HUES64 (cell line): ENCODE measurements around the gene MTHFD2. TPM values are rescaled to one million over a fixed set of nuclear protein-coding genes. Genes with fewer than 3 reads are reported as not detected.

ENCODE experiments used
- H3K27ac ChIP-seq: 2 replicates; pipeline ENCODE4 v1.7.0; 2013; ENCODE audit warnings: low read depth, low read length, inconsistent platforms
- H3K27me3 ChIP-seq: 2 replicates; pipeline ENCODE4 v1.6.1; 2013; ENCODE audit warnings: mild to moderate bottlenecking, low read length; ENCODE audit not compliant: insufficient read depth
- H3K36me3 ChIP-seq: 2 replicates; pipeline ENCODE4 v1.6.1; 2013; ENCODE audit warnings: mild to moderate bottlenecking, low read length; ENCODE audit not compliant: insufficient read depth
- H3K4me1 ChIP-seq: 2 replicates; pipeline ENCODE4 v1.6.1; 2013; ENCODE audit warnings: mild to moderate bottlenecking, low read length, moderate library complexity; ENCODE audit not compliant: insufficient read depth
- H3K4me3 ChIP-seq: 2 replicates; pipeline ENCODE4 v1.5.1; 2013; ENCODE audit warnings: mild to moderate bottlenecking, low read length, moderate library complexity
- H3K9ac ChIP-seq: 2 replicates; pipeline ENCODE4 v1.6.1; 2013; ENCODE audit warnings: mild to moderate bottlenecking, low read depth, low read length
- H3K9me3 ChIP-seq: 2 replicates; pipeline ENCODE4 v1.6.1; 2013; ENCODE audit warnings: low read depth, low read length; ENCODE audit not compliant: insufficient read depth
- WGBS: fragments of 150-250, 120-280 bp; methylation state at CpG from one replicate; pipeline ENCODE4 v1.1.7; 2013; ENCODE audit warnings: missing lambda C conversion rate; 5-methylcytosine and 5-hydroxymethylcytosine counted together
- polyA plus RNA-seq, 2 experiments: library from polyadenylated mRNA; stranded (reverse); fragments of 50-300 nt; gene quantifications; one replicate each; pipeline ENCODE4 v1.2.3, GENCODE V29; 2013

The MTHFD2 gene
- polyA plus RNA-seq (2013, experiment 1 of 2), result 120 TPM
- polyA plus RNA-seq (2013, experiment 2 of 2), result 127 TPM

- H3K4me3 ChIP-seq, result peak within 1 kb of the TSS; percentile 75
- under 1% methylated on average over 96 of the region's 96 CpGs for WGBS
- H3K27ac ChIP-seq, result peak within 1 kb of the TSS; percentile 99
- peak within 1 kb of the TSS; percentile 99 for H3K9ac ChIP-seq
- H3K27me3 ChIP-seq, result peaks cover 3% of the 10 kb centered on the region; the same call in 1 of the 2 replicates
- H3K9me3 ChIP-seq, result no peaks in the 10 kb centered on the region
- H3K4me1 ChIP-seq, result peaks cover 11% of the 10 kb centered on the region
- H3K36me3 ChIP-seq, result peaks cover 29% of the 10 kb centered on the region
These were observed at the start of gene MTHFD2 for GRCh38 chr2:74198461-74199274. MTHFD2 (plus strand) TSS chr2:74198615; CDS start chr2:74198642, 27 bp downstream.

- H3K36me3 ChIP-seq, result peaks cover 31% of the 10 kb centered on the region
- no peaks in the 10 kb centered on the region for H3K9me3 ChIP-seq
- no peak overlapping the region for H3K27ac ChIP-seq
- peaks cover 6% of the 10 kb centered on the region; the same call in 1 of the 2 replicates for H3K4me1 ChIP-seq
- H3K27me3 ChIP-seq, result no peaks in the 10 kb centered on the region
- 81% methylated on average over 5 of the region's 5 CpGs for WGBS
- peak overlapping the region; percentile 83 for H3K4me3 ChIP-seq
- H3K9ac ChIP-seq, result no peak overlapping the region
These were observed 49.2 kb upstream of the MTHFD2 start for GRCh38 chr2:74149247-74149525.

DNA sequence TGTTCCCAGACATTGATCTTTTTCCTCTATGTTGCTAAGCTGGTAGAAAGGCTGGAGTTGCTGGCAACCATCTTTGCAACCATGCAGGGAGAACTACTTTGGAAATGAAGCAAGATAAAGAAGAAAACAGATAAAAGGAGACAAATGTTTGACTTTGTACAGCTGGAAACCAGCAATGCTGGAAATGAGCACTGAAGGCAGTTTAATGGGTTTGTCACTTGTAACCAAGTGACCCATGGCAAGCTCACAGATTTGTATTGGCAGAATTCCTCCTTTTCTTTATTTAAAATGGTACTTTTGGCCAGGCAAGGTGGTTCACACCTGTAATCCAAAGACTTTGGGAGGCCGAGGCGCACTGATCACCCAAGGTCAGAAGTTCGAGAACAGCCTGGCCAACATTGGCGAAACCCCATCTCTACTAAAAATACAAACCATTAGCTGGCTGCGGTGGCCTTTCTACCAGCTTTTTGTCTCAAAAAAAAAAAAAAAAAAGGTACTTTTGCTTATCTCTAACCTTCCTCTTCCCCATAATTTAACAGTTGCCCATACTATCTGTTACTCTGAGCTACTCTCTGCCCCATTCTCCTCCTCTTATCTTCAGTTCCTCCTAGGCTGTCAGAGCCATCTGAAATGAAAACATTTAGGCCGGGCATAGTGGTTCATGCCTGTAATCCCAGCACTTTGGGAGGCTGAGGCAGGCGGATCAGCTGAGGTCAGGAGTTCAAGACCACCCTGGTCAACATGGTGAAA lies 48.7 kb upstream of the MTHFD2 start:
- 95% methylated on average over 7 of the region's 7 CpGs for WGBS
- no peak overlapping the region for H3K4me3 ChIP-seq
- no peak overlapping the region for H3K27ac ChIP-seq
- no peaks in the 10 kb centered on the region for H3K9me3 ChIP-seq
- peaks cover 32% of the 10 kb centered on the region for H3K36me3 ChIP-seq
- peaks cover 6% of the 10 kb centered on the region; the same call in 1 of the 2 replicates for H3K4me1 ChIP-seq
- H3K27me3 ChIP-seq, result no peaks in the 10 kb centered on the region
- H3K9ac ChIP-seq, result no peak overlapping the region

DNA sequence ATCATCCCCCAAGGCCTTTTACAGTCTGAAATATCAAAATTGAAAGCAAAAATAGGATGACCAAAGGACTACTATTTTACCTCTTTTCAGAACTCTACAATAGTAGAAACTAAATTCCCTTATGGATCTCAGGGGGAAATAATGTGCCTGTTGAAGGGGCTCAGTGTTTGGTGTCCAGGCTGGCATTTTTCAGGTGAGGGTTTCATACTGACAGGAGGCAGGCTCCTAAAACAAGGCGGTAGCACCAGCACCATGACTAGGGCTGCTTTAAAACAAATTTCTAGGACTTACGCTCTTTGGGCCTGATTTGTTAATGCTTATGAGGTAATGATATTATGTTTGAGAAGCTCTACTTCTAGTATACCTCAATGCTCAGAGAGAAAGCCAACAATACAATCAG lies 45.5 kb upstream of the MTHFD2 start:
- Histone ChIP-seq H3K9me3 (no peaks in the 10 kb centered on the region), H3K4me3 (no peak overlapping the region), H3K9ac (no peak overlapping the region), H3K27ac (no peak overlapping the region), H3K27me3 (no peaks in the 10 kb centered on the region), H3K36me3 (peaks cover 63% of the 10 kb centered on the region), H3K4me1 (peaks cover 4% of the 10 kb centered on the region; the same call in 1 of the 2 replicates)
- WGBS, result 97% methylated on average over 2 of the region's 2 CpGs

- WGBS, result 81% methylated on average over 2 of the region's 3 CpGs
- Histone ChIP-seq H3K27ac (no peak overlapping the region), H3K4me1 (no peaks in the 10 kb centered on the region), H3K27me3 (no peaks in the 10 kb centered on the region), H3K9ac (no peak overlapping the region), H3K4me3 (no peak overlapping the region), H3K9me3 (no peaks in the 10 kb centered on the region), H3K36me3 (peaks cover 84% of the 10 kb centered on the region)
These were observed 42.6 kb upstream of the MTHFD2 start for GRCh38 chr2:74155830-74156229.

- H3K27ac ChIP-seq, result no peak overlapping the region
- H3K9ac ChIP-seq, result no peak overlapping the region
- H3K4me3 ChIP-seq, result no peak overlapping the region
- no peaks in the 10 kb centered on the region for H3K9me3 ChIP-seq
- no peaks in the 10 kb centered on the region for H3K27me3 ChIP-seq
- WGBS, result 100% methylated on average over 4 of the region's 6 CpGs
- H3K36me3 ChIP-seq, result peaks cover 97% of the 10 kb centered on the region
- H3K4me1 ChIP-seq, result no peaks in the 10 kb centered on the region
These were observed 35.5 kb upstream of the MTHFD2 start for GRCh38 chr2:74162951-74163350.

- H3K27me3 ChIP-seq, result no peaks in the 10 kb centered on the region
- WGBS, result 100% methylated on average over 1 of the region's 1 CpG
- H3K36me3 ChIP-seq, result peaks cover 97% of the 10 kb centered on the region
- H3K27ac ChIP-seq, result no peak overlapping the region
- H3K9ac ChIP-seq, result no peak overlapping the region
- H3K4me3 ChIP-seq, result no peak overlapping the region
- H3K4me1 ChIP-seq, result no peaks in the 10 kb centered on the region
- H3K9me3 ChIP-seq, result no peaks in the 10 kb centered on the region
These were observed 33.7 kb upstream of the MTHFD2 start for GRCh38 chr2:74164761-74165160.

GRCh38 chr2:74168739-74169138 lies 29.7 kb upstream of the MTHFD2 start:
- H3K27ac ChIP-seq, result no peak overlapping the region
- no peaks in the 10 kb centered on the region for H3K4me1 ChIP-seq
- H3K27me3 ChIP-seq, result no peaks in the 10 kb centered on the region
- no peaks in the 10 kb centered on the region for H3K9me3 ChIP-seq
- no peak overlapping the region for H3K4me3 ChIP-seq
- WGBS, result 100% methylated on average over 2 of the region's 2 CpGs
- peaks cover 86% of the 10 kb centered on the region for H3K36me3 ChIP-seq
- H3K9ac ChIP-seq, result no peak overlapping the region

DNA sequence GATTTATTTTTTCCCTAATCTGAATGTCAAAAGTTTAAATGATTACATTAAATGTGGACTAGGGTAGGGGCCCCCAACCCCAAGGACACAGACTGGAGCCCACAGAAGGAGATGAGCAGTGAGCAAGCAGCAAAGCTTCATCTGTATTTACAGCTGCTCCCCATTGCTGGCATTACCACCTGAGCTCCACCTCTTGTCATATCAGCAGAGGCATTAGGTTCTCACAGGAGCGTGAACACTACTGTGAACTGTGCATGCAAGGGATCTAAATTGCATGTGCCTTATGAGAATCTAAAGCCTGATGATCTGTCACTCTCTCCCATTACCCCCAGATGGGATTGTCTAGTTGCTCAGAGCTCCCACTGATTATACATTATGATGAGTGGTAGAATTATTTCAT lies 23.5 kb upstream of the MTHFD2 start:
- 100% methylated on average over 1 of the region's 1 CpG for WGBS
- Histone ChIP-seq H3K9me3 (no peaks in the 10 kb centered on the region), H3K9ac (no peak overlapping the region), H3K27ac (no peak overlapping the region), H3K4me3 (no peak overlapping the region), H3K36me3 (peaks cover 28% of the 10 kb centered on the region), H3K4me1 (peaks cover 3% of the 10 kb centered on the region; the same call in 1 of the 2 replicates), H3K27me3 (no peaks in the 10 kb centered on the region)

DNA sequence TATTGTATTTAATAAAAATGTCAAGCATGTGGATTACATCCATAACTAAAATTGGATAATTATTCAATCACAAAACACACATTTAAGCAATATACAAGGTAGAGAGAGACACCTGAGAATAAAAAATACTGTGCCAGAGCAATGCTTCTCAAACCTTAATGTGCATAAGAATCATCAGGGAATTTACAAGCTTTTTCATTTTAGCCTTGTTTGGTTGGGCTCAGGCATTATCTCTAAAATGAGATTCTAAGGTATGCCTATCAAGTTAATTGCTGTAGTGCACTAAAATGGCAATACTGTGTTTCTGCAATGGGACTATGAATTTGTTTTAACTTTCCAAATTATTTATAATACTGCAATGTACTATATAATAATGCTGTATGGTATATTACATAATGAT lies 20.7 kb upstream of the MTHFD2 start:
- Histone ChIP-seq H3K4me3 (peak overlapping the region; percentile 98), H3K36me3 (peaks cover 2% of the 10 kb centered on the region), H3K27ac (peak overlapping the region; percentile 96), H3K9ac (peak overlapping the region; percentile 97), H3K27me3 (no peaks in the 10 kb centered on the region), H3K9me3 (no peaks in the 10 kb centered on the region), H3K4me1 (peaks cover 7% of the 10 kb centered on the region; the same call in 1 of the 2 replicates)
